Activated CD4-positive, alpha-beta T cell treated with anti-CD3 and anti-CD28 coated beads, Interleukin-2, Interleukin-4, amounts not matched to agents 100 ng/mL and 50 ng/mL, durations not matched to agents 16 hours and 8 hours (primary cell): ENCODE measurements around the gene CAPN5.

Experiments
- DNase-seq: peaks from one replicate; pipeline ENCODE4 v3.0.0-alpha.2; 2020; ENCODE audit warnings: low spot score

The CAPN5 gene

GRCh38 chr11:77100166-77101042 is 33.6 kb downstream of the CAPN5 start:
- no peak for DNase-seq

DNA sequence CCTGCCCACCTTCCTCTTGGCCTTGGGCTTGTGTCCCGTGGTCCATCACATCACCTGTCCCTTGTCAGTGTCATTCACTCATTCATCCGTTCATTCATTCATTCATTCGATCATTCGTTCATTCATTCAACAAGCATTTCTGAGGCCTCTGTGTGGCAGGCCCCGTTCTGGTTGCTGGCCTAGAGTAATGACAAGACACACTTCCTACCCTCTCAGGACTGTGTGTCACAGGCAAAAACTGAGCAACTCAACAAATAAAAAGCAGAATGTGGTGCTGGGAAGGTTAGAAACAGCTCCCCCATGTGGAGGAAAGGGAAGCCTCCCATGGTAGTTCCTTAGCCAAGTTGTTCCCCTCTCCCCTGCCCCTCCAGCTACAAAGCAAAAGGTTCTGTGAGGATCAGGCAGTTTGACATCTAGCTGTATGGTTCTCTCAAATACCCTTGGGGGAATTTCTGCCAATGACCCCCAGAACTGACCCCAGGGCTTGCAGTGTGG is 34.3 kb downstream of the CAPN5 start:
- no peak for DNase-seq

- no peak for DNase-seq
Observed at GRCh38 chr11:77102246-77103210, 35.8 kb downstream of the CAPN5 start, which contains the start of gene OMP. Gene OMP (plus strand): TSS chr11:77102840. CDS start chr11:77102840, 0 bp downstream.

- no peak for DNase-seq
Observed at GRCh38 chr11:77103319-77103718, 36.5 kb downstream of the CAPN5 start.

DNA sequence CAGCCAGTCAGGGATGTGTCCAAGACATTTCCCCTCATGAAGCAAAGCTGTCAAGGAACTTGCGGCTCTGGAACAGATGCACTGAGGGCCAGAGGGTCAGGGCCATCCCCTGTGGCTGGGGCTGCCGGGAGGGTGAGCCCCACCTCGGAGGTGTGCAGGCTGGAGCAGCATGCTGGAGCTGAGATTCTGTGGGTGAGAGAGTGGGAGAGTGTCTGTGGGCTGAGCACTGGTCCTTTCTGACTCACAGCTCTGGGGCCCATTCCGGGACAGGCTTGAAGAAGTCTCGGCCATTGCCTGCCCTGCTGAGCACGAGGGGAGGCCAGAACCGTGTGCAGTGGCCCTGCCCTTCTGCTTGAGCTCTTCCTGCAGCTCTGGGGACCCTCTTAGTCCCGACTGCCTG is 38.0 kb downstream of the CAPN5 start:
- DNase-seq: no peak

GRCh38 chr11:77106321-77106720 is 39.5 kb downstream of the CAPN5 start:
- no peak for DNase-seq

DNA sequence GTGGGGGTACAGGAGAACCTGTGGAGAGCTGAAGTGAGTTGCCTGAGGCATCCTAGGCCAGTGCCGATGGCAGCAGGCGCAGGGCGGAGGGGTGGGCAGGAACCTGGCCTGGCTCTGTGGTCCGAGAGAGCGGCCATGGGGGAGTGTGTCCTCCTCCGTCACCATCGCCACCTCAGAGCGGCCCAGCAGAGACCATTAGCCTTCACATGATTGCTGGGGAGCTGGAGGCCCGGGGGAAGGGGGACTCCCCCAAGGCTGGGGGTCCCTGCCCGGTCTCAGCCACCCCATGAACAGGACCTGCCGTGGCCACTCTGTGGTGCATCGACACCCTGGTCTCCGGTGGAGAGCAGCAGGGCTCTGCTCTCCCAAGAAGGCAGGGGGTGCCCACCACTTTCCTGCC is 40.0 kb downstream of the CAPN5 start:
- no peak for DNase-seq

GRCh38 chr11:77107950-77108349 is 41.2 kb downstream of the CAPN5 start:
- DNase-seq: no peak

- no peak for DNase-seq
Observed at GRCh38 chr11:77108436-77108835, 41.7 kb downstream of the CAPN5 start.

GRCh38 chr11:77109236-77110019 is 42.7 kb downstream of the CAPN5 start:
- no peak for DNase-seq

DNA sequence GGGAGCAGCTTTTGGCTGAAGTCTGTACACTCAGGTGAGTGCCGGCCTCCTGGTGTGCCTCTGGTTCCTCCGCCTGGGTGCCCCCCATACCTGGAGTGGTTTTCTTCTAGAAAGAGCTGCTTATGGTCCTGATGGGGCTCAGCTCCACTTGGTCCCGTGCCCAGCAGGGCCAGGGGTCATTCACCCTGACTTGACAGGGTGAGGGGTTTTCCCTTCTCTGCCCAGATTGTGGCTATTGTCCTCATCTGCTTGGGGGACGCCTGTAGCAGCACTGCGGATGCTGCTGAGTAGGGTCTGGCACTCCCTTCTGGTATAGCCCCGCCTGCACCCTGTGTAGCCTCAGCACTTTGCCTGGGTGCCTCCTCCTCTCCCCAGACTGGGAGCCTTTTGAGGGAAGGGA is 44.1 kb downstream of the CAPN5 start:
- no peak for DNase-seq

DNA sequence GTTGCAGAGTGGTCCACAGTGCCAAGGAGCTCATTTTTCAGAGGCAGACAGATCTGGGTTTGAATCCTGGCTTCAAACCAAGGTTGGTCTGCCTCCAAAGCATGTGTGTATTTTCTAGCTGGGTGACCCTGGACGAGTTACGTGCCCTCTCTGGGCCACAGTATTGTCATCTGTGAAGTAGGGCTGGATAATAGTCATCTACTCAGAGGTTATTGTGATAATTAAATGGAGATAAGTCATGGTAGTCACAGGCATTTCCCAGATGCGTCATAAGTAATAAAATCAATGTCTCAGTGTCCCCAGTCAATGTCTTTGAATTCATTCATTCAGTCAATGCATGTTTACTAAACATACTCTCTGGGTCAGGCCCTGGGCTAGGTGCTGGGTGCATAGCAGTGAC is 44.5 kb downstream of the CAPN5 start:
- DNase-seq: no peak

DNA sequence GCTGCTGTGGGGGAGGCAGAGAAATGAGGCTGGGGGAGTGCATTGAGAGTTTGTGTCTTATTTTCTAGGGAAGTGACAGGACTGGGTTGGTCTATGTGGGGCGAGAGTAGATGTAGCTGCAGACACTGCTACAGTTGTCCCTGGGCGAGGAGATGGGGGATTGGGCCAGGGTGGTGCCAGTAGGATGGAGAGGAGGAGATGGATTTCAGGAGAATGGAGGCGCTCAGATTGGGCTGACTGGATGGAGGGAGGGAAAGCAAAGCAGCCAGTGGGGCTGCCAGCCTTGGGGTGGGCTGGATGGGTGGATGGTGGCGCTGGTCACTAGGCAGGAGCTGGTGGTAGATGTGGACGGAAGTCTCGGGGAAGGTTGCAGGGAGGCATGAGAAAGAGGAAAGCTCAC is 45.2 kb downstream of the CAPN5 start:
- DNase-seq: no peak

DNA sequence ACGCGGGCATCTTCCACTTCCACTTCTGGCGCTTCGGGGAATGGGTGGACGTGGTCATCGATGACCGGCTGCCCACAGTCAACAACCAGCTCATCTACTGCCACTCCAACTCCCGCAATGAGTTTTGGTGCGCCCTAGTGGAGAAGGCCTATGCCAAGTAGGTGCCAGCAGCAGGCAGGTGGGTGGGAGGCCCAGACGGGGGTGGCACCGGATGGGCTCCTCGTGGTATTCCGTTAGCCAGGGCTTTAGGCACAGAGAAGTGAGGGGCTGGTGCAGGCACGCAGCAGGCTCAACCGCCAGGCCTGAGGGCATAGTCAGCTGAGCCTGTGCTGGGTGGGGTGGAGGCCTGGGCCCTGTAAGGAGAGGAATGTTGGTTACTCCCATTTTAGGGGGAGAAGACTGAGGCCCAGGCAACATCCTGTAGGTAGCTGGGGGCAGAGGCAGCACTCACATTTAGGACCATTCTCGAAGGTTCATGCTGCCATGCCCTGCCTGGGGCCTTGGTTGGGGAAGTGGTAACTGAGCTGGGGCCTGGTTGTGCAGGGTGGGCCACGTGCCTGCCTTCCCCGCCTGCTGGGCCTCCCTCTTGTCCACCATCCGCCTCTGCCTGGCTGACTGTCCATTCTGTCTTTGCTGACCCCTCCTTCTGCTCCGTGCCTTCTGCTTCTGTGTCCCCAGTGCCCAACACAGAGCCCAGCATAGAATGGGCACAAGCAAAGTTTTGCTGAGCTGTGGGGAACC is 46.0 kb downstream of the CAPN5 start:
- DNase-seq: no peak

GRCh38 chr11:77113382-77114088 is 46.8 kb downstream of the CAPN5 start:
- no peak for DNase-seq

DNA sequence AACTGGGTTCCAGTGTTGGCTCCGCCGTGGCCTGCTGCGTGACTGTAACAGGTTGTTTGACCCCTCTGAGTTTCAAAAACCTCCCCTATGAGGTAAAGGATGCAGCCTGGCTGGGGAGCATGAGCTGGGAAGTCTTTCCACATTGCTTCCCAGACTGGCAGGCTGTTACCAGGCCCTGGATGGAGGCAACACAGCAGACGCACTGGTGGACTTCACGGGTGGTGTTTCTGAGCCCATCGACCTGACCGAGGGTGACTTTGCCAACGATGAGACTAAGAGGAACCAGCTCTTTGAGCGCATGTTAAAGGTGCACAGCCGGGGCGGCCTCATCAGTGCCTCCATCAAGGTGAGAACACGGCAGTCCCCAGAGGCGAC is 47.3 kb downstream of the CAPN5 start:
- no peak for DNase-seq

- DNase-seq: no peak
Observed at GRCh38 chr11:77115181-77115611, 48.4 kb downstream of the CAPN5 start.

DNA sequence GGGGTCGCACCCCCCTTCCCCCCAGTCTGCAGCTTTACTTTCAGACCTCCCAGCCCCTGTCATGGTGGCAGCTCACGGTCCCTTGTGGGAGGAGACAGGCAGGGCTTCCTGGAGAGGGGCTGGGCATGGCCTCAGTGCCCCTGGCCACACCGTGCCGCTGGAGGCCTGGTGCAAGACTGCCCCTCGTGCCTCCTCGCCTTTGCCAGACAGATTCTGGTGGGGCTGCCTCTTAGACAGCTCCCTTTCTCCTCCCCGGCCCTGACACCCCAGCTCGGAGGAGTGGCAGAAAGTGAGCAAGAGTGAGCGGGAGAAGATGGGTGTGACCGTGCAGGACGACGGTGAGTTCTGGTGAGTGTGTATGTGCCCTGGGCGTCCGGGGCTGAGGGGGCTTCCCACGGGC is 49.2 kb downstream of the CAPN5 start:
- no peak for DNase-seq

DNA sequence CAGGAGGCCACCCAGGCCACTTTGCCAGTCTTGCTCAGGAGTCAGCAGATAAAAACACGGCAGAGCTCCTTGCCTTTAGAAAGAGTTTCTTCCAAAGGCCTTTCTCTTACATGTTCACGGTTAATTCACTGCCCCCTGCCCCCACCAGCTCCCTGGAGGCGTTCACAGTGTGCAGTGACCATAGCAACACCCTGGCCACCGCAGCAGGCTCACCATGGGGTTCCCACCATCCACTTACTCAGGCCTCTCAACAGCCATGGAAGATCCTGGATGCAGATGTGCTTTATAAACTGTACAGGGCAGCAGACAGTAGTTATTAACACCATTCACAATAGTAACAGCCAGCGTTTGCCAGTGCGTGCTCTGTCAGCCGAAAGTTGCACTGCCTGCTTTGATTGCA is 50.7 kb downstream of the CAPN5 start:
- no peak for DNase-seq

DNA sequence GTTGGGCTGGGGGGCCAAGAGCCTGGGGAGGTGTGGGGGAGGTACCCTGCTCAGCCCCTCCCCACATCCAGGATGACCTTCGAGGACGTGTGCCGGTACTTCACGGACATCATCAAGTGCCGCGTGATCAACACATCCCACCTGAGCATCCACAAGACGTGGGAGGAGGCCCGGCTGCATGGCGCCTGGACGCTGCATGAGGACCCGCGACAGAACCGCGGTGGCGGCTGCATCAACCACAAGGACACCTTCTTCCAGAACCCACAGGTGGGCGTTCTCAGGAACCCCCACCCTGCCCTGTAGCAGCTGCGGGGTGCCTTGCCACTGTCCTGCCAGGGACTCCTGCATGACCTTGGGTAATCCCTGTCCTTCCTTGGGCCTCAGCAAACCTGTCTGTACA is 51.3 kb downstream of the CAPN5 start:
- DNase-seq: no peak

- DNase-seq: no peak
Observed at GRCh38 chr11:77118971-77119370, 52.2 kb downstream of the CAPN5 start.
